ENCODE data around the gene PLBD1. TPM values are rescaled to one million over a fixed set of nuclear protein-coding genes. Genes with fewer than 3 reads are reported as not detected.

The PLBD1 gene
- total RNA-seq, 1 donor from 2014 or later: 106 TPM

DNA sequence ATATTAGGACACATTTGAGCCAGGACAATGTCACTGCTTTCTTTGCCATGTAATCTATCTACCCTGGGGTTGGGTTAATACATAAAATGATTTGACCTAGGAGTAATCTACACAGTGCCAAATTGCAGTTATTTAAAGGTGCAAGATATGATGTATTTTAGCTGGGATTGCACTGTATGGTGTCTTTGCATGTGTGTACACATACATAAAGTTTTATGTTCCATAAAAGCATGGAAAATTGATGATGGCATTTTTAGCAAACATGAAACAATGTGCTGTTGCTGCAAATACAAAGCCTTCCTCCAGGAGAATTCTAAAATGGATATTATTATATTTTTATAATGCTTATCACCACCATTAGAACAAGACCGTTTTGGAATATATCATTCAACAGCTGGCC is 24.0 kb upstream of the PLBD1 start:
- DNase-seq: no peak
- no peak overlapping the region for H3K27ac ChIP-seq
- H3K9me3 ChIP-seq: no peaks in the 10 kb centered on the region
- no peaks in the 10 kb centered on the region for H3K36me3 ChIP-seq
- intact Hi-C loops (cut with DNase I): no loop called here
- no peaks in the 10 kb centered on the region for H3K27me3 ChIP-seq (ENCODE audit: low read depth)
- H3K4me1 ChIP-seq: no peaks in the 10 kb centered on the region
- H3K4me3 ChIP-seq: no peak overlapping the region
- no peak for ATAC-seq
- TF ChIP-seq, protein P1, sequence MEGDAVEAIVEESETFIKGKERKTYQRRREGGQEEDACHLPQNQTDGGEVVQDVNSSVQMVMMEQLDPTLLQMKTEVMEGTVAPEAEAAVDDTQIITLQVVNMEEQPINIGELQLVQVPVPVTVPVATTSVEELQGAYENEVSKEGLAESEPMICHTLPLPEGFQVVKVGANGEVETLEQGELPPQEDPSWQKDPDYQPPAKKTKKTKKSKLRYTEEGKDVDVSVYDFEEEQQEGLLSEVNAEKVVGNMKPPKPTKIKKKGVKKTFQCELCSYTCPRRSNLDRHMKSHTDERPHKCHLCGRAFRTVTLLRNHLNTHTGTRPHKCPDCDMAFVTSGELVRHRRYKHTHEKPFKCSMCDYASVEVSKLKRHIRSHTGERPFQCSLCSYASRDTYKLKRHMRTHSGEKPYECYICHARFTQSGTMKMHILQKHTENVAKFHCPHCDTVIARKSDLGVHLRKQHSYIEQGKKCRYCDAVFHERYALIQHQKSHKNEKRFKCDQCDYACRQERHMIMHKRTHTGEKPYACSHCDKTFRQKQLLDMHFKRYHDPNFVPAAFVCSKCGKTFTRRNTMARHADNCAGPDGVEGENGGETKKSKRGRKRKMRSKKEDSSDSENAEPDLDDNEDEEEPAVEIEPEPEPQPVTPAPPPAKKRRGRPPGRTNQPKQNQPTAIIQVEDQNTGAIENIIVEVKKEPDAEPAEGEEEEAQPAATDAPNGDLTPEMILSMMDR (IDR thresholded peaks at IDR 0.05): no peak

DNA sequence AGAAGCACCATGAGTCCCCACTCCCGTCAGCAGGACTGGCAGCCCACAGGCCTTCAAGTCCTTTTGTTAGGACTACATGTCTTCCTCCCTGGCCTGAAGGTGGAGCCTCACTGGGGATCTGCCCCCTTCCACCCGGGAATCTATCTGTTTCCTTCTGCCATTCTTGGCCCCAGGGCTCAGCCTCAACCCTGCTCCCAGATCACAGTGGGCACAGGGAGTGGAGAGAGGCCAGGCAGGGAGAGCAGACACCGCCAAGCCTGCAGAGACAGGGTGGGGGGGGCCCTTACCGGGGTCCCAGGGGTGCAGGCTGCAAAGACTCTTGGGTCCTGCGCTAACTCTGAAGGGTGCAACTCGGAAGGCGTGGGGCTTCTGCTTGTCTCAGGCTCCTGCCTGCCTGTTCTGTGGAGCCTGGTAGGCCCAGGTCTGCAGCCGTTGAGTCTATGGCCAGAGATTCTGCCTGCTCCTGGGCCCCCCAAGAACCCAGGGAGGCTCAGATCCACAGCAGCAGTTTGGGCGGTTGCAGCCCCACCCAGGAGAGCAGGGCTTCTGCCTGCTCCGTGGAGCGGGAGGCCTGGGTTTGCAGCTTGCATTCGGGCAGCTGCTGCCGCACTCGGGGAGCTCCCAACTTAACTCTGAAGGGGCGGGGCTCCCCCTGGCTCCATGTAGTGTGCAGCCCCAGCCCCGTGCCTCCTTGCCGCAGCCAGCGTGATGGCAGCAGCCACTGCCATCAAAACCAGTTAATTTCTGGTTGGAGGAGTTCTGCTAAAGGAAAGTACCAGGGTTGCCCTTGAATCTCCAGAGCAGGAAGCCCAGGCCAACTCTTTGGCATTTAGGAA is 21.7 kb upstream of the PLBD1 start:
- no peak for DNase-seq
- intact Hi-C loops (cut with DNase I): no loop called here
- no peaks in the 10 kb centered on the region for H3K27me3 ChIP-seq (ENCODE audit: low read depth)

DNA sequence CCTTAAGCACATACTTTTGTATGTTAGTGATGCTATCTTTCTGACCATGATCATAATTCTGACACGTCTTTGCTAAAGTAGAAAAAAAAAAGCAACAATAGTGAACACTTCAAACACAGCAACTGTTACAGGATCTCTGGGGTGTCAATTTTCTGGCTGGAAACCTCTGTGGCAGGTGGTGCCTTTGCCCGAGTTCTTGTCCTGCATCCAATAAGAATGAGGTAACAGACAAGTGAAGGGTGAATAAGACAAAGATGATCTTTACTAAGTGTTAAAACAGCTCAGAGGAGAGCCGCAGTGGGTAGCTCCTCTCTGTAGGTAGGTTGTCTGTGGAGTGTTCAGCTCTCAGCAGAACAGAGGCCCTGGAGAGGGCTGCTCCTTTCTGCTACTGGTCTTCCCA is 20.9 kb upstream of the PLBD1 start:
- H3K4me3 ChIP-seq: no peak overlapping the region
- DNase-seq (no peak), ATAC-seq (no peak)
- no peaks in the 10 kb centered on the region for H3K27me3 ChIP-seq (ENCODE audit: low read depth)
- H3K36me3 ChIP-seq: no peaks in the 10 kb centered on the region
- H3K4me1 ChIP-seq: no peaks in the 10 kb centered on the region
- no peak overlapping the region for H3K27ac ChIP-seq
- TF ChIP-seq, protein P1 (IDR thresholded peaks at IDR 0.05): no peak
- no peaks in the 10 kb centered on the region for H3K9me3 ChIP-seq
- intact Hi-C loops (cut with DNase I): no loop called here

More for the DNA sequence above, 21.7 kb upstream of the PLBD1 start:
- no peak overlapping the region for H3K4me3 ChIP-seq
- H3K9me3 ChIP-seq: no peaks in the 10 kb centered on the region
- no peak for ATAC-seq
- TF ChIP-seq, protein P1 (IDR thresholded peaks at IDR 0.05): no peak
- H3K27ac ChIP-seq: no peak overlapping the region
- H3K4me1 ChIP-seq: no peaks in the 10 kb centered on the region
- no peaks in the 10 kb centered on the region for H3K36me3 ChIP-seq

DNA sequence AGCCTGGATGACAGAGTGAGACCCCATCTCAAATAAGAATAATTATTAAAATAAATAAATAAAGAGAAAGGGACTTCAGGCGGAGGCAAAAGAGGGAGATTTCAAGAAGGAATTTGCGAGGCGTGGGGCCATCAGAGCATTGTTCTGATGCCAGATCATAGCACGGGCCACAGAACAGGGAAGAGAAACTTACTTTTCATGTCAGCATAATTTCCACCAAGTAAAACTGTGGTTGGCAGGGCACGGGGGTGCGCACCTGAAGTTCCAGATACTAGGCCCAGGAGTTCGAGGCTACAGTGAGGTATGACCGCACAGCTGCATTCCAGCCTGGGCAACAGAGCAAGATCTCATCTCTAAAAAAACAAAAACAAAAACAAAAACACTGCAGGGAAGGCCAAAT is 11.0 kb upstream of the PLBD1 start:
- Histone ChIP-seq H3K27ac (no peak overlapping the region), H3K9me3 (no peaks in the 10 kb centered on the region), H3K36me3 (no peaks in the 10 kb centered on the region), H3K4me1 (peaks cover 10% of the 10 kb centered on the region), H3K4me3 (no peak overlapping the region), H3K27me3 (ENCODE audit: low read depth) (no peaks in the 10 kb centered on the region)
- DNase-seq (no peak), ATAC-seq (no peak)
- intact Hi-C loops (cut with DNase I): no loop called here
- TF ChIP-seq, protein P1 (IDR thresholded peaks at IDR 0.05): no peak

DNA sequence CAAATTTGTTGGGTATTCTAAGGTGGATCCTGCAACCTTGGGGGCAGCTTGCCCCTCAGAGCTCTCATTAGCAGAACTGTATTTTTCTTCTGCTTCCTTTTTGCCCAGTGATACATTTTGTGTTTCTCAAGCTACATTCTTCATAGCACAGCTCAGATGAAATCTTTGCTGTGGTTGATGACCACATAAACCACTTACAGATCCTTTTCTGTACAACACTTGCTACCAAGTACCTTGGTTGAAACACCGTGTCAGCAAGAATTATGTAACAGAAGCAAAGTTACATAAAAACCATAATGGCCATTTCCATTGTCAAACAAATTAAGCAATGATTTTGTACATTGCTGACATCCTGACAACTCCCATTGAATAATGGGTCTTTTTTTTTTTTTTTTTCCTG is 9.7 kb upstream of the PLBD1 start:
- Histone ChIP-seq H3K27ac (no peak overlapping the region), H3K9me3 (no peaks in the 10 kb centered on the region), H3K4me1 (peaks cover 10% of the 10 kb centered on the region), H3K27me3 (ENCODE audit: low read depth) (no peaks in the 10 kb centered on the region), H3K36me3 (no peaks in the 10 kb centered on the region), H3K4me3 (no peak overlapping the region)
- DNase-seq (no peak), ATAC-seq (peak; percentile 88 to 89)
- intact Hi-C loops (cut with DNase I): no loop called here
- TF ChIP-seq, protein P1 (IDR thresholded peaks at IDR 0.05): no peak

Measured in lower lobe of right lung (tissue), 2 donors.